ENCODE measurements around the gene LHX3.

LHX3 gene

DNA sequence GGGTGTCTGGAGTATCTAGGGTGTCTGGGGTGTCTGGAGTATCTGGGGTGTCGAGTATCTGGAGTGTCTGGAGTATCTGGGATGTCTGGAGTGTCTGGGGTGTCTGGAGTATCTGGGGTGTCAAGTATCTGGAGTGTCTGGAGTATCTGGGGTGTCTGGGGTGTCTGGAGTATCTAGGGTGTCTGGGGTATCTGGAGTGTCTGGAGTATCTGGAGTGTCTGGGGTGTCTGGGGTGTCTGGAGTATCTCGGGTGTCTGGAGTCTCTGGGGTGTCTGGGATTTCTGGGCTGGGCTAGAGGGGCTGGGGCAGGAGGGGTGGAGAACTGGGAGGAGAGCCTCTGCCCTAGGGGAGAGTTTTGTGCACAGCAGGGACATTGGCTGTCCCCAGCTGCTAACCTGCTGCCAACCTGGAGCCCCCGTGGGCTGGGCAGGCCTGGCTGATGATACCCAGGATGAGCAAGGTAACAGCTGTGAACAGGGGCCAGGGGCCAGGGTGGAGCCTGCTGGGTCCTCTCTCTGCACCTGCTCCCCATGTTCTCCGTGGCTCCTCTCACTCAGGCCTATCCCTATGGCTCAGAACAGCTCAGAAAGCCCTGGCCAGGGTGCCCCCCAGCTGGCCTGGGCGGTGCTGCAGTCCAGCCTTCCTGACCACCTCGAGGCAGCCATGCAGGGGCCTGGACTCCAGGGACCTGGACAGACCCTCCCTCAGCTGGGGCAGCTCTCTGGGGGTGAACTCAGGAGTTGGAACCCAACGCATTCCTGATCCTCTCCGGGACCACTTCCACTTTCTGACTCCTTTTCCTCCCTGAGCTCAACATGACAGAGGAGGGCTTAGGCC lies 29.9 kb downstream of the LHX3 start:
- DNase-seq, result peak; percentile 82

DNA sequence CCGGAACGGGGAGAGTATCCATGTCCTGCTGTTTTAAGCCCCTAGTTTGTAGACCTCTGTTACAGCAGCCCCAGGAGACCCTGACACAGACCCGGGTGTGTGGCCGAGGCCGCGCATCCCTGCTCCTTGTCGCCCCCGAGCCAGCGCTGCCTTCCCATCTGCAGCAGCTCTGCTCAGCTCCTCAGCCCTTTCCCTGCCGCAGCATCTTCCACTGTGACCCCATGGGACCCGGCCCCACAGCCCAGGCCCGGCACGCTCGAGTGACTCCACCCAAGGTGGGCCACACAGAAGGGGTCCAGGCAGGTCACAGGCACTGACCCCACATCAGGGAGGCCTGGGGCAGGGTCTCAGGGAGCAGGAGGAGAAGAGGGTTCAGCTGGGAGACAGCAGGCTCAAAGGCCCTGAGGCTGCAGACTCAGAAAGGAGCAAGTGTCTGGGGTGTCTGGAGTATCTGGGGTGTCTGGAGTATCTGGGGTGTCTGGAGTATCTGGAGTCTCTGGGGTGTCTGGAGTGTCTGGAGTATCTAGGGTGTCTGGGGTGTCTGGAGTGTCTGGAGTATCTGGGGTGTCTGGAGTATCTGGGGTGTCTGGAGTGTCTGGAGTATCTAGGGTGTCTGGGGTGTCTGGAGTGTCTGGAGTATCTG lies 31.2 kb downstream of the LHX3 start:
- DNase-seq, result no peak

DNA sequence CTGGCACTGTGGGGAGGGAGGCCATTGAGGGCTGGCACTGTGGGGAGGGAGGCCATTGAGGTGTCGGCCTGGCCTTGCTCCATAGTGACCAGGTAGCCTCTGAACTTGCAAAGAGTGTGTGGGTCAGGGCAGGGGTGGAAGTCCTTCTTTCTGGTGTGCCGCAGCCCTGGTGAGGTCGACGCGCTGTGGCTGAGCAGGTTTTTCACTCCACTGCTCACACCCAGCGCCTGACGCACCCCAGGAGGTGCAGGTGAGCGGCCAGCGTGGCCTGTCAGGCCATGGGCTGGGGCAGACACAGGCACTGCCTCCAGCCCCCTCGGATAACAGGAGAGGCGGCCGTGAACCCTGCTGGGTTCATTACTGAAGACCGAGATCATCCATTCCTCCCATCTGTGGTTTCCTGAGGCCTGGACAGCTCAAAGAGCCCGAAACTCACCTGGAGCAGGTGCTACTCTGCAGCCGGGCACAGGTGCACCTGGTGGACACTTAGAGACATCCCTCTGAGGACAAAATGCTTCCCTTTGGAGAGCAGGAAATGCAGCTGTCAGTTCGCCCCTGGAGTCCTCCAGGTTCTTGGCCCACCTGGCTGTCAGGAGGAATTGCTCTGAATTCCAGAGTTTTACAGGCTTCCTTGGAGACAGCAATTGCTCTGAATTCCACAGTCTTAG lies 32.4 kb downstream of the LHX3 start:
- no peak for DNase-seq

DNA sequence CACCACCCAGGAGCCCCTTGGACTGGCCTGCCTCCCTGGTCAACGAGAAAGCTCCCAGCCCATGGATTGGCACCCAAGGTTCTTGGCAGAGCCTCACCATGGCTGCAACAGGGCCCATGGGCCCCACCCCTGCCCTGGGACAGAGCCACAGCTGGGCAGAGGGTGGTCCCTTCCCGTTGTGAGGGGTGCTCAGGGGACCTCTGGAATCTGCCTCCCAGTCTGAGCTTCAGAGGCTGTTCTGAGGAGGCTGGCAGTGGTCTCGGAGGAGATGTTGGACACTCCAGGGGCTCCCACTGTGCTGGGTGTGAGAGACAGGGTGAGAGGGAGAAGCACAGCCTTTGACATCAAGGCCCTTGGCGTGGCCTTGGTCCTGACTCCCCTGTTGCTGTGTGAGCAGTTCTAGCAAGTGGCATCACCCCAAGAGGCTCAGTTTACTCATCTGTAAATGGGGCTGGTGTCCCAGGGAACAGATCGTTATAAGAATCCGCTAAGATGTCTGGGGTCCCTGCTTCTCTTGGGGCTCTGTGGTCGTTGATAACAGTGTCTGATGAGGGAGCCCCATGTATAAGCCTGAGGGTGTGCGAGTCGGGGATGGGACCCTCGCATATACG lies 33.0 kb downstream of the LHX3 start:
- DNase-seq, result no peak

DNA sequence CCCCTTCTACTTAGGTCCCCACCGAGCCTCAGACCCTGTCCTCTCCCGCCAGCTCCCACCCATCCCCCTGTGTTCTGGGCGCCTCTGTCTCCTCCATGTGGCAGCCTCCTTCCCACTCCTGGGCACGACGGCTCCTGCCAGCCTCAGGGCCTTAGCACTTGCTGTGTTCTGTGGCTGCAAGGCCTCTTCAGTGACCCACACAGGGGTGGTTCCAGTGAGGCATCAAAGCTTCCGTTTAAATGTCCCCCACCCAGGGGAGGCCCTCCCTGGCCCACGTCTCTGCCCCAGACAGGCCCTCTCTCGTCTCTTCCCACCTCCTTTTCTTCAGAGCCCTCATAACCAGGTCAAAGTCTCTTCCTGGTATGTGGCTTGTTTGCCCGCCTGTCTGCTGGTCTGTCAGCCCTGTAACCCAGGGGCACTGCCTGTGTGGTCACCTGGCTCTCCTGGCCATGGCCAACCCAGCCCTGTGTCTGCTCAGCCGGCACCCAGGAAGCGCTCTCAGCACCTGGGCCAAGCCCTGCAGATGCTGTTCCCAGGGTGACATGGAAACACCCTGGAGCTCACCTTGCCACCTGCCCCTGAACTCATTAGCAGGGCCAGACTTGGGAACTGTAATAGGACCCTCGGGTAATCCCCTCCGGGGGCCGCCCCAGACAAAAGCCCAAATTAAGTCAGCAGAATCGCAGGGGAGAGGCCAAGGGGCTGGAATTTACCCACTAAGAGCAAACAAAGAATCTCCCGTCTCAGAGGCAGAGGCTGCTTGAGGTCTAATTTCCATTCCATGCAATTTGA lies 33.7 kb downstream of the LHX3 start:
- peak; percentile 94 for DNase-seq

DNA sequence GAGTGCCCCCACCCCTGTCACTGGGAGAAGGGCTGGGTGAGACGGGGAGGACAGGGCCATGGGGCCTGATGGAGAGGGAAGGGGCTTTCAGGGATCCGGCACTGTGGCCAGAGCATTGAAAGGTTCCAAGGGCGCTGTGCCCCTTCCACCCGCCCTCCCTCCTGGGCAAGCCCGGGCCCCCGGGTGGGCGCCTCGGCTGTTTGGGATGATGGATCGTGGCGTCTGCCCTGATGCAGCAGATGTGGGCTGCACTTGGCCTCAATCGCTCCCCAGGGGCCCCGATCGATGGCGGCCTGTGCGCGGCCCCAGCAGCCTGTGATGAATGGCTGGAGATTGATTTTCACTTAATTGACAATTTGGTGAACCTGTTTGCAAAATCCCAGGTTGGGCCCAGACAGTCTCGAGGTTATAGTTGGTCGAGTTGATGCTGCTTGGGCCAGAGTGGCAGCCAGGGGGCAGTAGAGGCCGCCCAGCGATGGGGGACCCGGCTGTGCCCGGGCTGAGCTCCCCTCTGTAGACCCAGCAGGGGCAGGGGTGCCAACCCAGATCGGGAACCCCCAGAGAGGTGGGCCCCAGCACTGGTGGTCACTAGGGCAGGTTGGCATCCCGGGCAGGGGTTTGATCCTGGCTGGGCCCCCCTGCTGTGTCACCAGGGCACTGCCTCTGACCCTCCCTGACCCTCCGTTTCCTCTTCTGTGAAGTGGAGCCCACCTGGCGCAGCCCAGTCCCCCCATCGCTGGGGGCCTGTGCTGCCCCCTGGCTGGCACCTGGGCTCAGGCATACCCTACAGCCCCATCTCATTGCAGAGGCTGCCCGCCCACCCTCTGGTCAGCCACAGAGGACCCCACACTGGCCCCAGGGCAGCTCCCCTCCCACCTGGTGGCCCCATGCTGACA lies 34.7 kb downstream of the LHX3 start:
- peak; percentile 15 for DNase-seq

DNA sequence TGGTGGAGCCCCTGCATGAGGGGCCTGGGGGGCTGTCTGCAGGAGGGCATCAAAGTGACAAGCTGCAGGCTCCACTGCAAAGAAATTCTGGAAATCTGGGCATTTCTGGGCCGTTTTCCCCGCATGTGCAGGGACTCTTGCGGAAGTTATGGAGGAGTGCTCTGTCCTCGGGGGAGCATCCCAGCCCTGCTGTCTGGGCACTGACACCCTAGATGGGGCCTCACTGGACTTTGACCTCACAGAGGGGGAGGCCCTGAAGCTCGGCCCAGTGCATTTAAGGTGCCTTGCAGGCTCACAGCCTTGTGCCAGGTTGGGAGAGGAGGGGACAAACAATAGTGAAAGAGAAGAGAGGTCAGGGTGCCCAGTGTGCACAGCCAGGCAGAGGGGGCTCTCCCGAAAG lies 35.4 kb downstream of the LHX3 start:
- DNase-seq, result no peak

DNA sequence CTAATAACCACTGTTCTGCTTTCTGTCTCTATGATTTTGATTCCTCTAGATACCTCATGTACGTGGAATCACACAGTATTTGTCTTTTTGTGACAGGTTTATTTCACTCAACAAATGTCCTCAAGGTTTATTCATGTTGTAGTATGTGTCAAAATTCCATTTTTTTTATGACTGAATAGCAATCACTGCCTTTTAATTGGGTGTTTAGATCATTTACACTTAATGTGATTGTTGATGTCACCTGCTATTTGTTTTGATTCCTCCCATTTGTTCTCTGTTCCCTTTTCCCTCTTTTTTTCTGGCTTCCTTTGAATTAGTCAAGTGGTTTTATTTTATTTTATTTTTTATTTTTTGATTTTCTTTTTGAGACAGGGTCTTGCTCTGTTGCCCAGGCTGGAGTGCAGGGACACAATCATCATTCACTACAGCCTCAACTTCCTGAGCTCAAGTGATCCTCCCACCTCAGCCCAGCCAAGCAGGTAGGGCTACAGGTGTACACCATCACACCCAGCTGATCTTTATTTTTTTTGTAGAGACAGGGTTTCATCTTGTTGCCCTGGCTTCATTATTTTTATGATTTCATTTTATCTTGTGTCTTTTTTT lies 41.6 kb downstream of the LHX3 start:
- no peak for DNase-seq

DNA sequence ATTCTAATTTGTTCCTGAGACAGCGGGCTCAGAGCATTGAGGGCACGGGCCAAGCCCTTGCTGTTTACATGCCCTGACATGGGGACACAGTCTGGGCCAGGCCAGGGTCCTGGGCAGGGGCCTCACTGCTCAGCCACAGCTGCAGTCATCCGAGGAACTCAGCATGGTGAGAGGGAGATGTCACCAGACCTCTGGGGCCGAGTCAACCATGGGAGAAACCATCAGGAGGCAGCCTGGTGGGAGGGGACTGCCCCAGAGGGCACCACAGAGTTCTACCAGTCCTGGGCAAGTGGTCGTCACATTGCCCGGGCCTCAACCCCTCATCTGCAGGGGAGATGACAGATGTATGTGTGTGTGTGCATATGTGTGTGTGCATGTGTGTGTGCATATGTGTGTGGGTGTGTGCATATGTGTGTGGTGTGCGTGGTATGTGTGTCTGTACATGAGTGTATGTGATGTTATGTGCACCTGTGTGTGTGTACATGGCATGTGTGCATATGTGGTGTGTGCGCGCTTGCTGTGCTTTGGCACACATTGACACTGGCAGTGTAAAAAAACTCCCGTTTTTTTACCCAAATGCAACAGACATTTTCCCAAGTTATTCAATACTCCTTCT lies 43.8 kb downstream of the LHX3 start:
- DNase-seq, result no peak

DNA sequence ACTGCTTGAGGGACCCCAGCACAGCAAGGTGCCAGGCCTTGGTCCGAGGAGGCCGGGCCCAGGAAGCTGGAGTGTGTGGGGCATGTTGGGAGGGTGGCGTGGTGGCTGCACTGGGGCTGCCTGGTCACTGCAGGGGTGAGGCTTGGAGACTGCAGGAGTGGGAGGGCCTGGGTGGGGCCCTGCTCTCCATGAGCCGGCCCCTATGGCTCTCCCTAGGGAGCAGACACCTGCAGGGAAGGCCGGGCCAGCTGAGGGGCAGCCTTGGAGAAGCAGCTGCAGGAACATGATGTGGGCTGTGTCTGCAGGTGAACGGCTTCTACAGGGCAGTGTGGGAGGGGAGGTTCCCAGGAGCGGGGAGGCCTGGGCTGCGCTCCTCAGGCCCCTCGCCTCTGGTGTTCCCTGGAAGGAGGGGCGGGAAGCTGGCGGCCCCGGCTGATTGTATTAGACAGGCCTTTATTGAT lies 44.5 kb downstream of the LHX3 start:
- peak; percentile 53 for DNase-seq

DNA sequence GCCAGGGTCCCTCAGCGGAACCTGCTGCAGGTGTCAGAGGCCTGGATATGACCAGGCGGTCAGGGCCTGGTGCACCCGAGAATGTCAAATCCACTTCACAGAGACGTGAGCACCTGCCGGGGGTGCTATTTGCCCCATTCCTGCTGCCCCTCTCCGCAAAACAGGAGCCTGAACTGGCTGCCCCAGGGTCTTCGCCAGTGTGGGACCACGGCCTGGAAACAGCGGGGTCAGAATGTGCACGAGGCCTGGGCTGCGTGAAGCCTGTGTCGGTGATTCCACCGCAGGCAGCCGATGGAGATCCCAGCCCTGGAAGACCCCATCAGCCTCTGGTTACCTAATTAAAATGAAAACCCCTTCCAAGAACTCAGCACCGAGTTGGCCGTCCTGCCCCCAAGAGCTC lies 45.1 kb downstream of the LHX3 start:
- no peak for DNase-seq

DNA sequence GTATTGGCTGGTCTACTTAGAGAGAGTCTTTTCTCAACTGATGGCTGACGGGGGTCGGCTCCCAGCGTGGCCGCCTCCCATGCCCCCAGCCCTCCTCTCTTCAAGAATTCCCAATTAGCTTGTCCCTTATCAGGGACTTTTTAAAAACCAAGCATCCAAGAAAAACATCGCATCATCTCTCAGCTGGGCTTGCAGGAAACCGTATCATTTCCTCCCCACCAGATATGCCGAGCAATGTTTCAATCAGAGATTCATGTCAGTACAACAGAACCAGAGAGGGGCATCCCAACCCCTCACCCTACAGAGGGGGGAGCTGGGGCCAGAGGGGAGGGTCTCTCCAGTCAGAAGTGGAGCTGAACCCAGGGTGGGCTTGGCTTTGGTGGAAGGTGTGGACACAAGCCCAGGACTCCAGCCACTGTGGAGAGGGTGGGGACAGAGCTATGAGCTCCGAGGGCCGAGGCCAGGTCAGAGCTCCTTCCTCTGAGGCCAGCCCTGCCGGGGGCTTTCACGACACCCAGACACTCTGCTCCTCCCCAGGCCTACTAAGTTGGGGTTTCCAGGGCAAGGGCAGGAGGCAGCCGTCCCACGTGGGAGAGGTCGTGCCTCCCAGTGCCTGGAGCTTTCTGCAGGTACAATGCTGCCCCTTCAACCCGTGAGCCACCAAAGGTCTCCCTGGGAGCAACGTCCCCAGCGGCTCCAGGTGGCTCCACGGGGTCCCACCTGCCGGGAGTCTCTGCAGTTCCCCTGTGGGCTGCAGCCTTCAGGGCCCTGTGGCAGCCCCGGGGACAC lies 47.3 kb downstream of the LHX3 start:
- no peak for DNase-seq

DNA sequence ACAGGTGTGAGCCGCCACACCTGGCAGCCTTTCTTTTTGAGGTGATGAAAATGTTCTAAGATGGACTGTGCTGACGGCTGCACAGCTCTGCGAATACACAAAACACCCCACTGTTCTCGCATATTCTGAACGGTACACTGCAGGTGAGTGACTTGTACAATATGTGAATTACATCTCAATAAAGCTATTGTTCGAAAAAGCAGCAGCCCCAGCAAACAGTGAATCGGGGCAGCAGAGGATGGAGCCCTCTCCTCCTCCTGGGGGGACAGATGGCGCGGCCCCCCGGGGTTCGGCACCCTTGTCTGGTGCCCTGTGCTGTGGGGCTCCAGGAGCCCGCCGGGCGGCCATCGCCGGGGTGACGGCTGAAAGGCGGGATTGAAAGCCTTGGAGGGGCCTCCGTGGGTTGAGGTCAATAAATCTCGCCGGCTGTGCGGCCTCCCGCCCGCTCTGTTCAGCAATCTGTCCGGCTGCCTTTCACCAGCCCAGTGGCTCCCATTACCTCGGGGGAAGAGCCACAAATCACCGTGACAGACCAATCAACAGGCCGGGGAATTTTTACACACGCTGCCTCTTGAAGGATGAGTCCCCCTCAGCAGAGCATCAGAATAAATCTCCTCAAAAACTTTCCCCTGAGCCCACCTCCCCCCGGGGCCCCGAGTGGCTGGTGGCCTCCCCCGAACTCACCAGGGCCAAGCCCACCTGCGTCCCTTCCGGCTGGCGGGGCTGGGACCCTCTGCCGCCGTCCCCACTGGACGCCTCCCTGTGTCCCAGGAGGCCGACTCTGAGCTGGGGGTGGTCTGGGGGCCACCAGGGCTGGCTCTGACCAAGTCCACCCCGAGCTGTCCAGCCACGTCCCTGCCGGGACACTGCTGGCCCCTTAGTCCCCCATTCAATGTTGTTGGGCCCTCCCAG lies 48.5 kb downstream of the LHX3 start:
- DNase-seq, result no peak

DNA sequence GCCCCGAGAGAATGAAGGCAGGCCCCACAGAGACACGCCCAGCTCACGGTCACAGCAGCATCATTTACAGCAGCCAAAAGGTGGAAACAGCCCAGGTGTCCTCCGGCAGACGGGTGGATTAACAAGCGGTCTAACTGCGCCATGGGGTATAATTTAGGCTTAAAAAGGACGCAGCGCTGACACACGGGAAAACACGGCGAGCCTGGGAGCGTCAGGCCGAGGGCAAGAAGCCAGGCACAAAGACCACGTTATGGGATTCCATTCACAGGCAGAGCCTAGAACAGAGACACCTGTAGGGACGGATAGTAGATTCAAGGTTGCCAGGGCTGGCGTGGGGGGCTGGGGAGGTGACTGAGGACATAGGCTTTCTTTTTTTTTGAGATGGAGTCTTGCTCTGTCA lies 49.4 kb downstream of the LHX3 start:
- DNase-seq, result no peak

DNA sequence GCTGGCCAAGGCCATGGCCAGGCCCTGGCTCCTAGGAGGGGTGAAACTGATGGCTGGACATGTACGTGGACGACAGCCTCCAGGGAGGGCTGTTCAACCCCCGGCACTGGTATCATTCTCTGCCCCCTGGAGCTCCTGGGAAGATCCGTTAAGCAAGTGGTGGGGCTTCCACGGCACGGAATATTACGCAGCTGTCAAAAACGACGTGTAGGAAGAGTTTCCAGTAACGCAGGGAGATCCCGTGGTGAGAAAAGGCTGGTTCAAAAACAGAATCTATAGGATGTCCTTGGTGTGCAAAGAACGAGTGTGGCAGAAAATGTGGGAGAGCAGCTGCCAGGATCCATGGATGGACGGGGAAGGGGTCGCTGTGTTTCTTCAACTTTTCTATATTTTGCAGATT lies 50.0 kb downstream of the LHX3 start:
- DNase-seq, result no peak

DNA sequence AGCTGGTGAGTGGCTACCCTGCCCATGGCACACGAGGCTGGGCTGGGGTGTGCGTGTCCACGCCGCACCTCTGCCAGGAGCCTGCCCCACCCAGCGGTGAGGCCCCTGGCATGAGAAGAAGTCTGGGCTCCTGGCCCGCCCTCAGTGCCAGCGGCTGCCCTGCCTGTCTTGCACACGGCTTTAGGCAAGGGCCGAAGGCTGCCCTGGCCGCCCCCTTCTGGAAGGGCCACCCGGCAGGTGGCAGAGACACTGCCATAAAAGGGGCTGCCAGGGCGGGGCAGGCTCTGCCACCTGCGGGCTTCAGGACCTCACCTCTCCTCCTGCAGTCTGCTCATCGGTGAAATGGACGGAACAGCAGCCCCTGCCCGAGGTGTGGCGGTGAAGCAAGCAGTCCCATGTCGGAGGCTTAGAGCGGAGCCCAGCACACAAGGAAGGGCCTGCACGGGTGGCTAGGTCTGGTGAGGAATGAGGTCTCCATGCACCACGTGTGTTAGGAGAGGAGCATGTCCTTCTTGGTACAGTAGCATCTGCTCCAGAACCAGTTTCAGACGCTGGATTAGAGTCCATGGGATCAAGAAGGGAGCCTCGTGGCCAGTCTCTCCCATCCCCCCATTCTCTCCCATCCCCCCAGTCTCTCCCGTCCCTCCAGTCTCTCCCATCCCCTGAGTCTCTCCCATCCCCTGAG lies 51.4 kb downstream of the LHX3 start:
- DNase-seq, result no peak

DNA sequence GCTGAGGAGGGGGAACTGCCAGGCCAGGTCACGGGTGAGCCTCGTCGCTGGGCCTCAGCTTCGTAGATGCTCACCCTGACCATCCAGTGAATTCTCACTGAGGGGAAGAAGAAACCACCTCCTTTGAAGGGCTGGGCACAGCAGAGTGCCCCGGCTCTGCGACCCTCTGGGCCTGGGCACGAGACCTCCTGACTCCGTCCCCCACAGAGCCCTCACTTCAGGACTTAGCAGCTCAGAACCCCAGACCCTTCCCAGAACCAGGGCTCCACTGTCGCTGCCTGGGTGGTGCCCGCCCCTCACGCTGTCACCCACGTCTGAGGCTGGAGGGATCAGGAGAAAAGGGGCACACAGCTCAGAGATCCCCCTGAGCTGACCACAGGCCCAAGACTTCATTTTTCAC lies 52.0 kb downstream of the LHX3 start:
- DNase-seq, result no peak

DNA sequence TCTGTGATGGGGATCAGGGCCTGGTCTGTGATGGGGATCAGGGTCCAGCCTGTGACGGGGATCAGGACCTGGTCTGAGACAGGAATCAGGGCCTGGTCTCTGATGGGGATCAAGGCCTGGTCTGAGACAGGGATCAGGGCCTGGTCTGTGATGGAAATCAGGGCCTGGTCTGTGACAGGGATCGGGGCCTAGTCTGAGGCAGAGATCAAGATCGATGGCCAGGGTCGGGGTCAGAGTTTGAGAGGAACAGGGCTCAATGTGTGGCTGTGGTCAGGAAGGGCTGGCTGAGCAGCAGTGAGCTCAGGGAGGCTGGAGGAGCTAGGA lies 52.4 kb downstream of the LHX3 start:
- no peak for DNase-seq

Data from NCI-H2171 treated with DMSO at 0.1 percent for 48 hours (cell line).